ENCODE results near the gene BTN2A1.
"Not testable (repeated sequence)": the region's sequence is repeated elsewhere in the genome, so short reads cannot be mapped to it uniquely, and the experiment has no call there.

Gene BTN2A1

DNA sequence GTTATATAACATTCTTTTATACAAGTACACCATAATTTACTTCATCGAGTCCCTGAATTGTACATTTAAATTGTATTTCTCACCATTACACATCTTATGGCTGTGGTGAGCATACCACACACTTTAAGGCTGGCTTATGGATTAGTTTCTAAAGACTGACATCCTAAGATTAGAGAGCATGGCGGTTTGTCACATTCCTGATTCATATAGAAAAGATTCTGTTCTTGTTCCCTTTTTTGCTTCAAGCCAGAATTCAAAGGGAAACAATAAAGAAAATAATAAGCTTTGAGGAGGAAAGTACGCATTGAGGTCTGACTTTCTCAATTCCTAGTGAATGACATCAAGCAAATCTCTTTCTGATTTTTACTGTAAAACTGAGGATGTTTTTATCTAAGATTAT, 44.9 kb downstream of the BTN2A1 start:
- H3K9me3 Mint-ChIP-seq, result no peaks in the 10 kb centered on the region
- peaks cover 34% of the 10 kb centered on the region for H3K27me3 Mint-ChIP-seq
- H3K4me3 Mint-ChIP-seq, result no peak overlapping the region
- no peak overlapping the region for H3K27ac Mint-ChIP-seq
- intact Hi-C loops (cut with micrococcal nuclease), result no loop called here
- peaks cover 26% of the 10 kb centered on the region for H3K4me1 Mint-ChIP-seq (ENCODE audit: low read depth)
- H3K36me3 Mint-ChIP-seq (ENCODE audit: low read depth), result no peaks in the 10 kb centered on the region

DNA sequence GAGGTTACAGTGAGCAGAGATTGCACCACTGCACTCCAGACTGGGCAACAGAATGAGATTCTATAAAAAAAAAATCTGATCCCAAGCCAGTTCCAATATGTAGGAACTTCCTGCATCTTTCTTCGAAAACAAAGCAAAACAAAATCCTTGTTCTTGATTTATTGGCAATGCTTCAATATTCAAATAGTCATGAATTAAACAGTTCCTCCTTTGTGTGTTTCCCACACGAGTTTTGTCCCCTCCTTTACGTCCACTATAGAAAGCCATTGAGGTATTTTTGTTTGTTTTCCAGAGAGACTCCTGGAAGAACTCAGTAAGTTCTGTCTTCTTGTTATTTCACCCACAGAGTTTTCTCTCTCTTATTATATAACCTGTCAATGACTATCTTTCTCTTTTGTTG, 49.9 kb downstream of the BTN2A1 start:
- Mint-ChIP-seq H3K36me3 (ENCODE audit: low read depth) (no peaks in the 10 kb centered on the region), H3K9me3 (no peaks in the 10 kb centered on the region), H3K4me1 (ENCODE audit: low read depth) (peaks cover 7% of the 10 kb centered on the region), H3K27ac (no peak overlapping the region), H3K4me3 (no peak overlapping the region), H3K27me3 (peaks cover 15% of the 10 kb centered on the region)
- intact Hi-C loops (cut with micrococcal nuclease), result no loop called here

DNA sequence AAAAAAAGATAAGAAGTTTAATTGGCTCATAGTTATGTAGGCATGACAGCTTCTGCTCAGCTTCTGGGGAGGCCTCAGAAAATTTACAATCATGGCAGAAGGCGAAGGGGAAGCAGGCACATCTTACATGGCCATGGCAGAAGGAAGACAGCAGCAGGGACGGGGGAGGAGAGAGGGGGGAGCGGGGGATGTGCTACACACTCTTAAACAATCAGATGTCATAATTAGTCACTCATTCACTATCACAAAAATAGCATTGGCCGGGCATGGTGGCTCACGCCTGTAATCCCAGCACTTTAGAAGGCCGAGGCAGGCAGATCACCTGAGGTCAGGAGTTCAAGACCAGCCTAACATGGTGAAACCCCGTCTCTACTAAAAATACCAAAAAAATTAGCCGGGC, 53.3 kb downstream of the BTN2A1 start:
- intact Hi-C loops (cut with micrococcal nuclease); H3K4me3 Mint-ChIP-seq; H3K9me3 Mint-ChIP-seq; H3K4me1 Mint-ChIP-seq (ENCODE audit: low read depth); H3K36me3 Mint-ChIP-seq (ENCODE audit: low read depth); H3K27me3 Mint-ChIP-seq; H3K27ac Mint-ChIP-seq: not testable (repeated sequence)

DNA sequence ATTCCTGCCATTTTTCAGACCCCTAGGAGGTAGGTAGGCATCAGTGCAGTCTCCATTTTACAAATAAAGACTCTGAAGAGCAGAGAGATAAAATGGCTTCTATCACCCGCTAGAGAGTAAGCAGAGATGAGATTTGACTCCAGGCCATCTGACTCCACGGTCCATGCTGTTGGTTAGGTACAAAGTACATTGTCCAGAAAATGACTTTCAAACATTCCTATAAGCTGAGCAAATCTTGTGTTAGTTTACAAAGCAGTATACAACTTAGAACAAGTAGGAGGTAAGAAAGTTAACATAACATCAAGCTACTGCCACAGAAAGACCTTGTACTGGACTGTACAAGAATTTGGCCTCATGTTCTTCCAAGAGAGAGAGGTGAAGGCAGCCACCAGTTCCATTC, 57.2 kb downstream of the BTN2A1 start:
- Mint-ChIP-seq H3K9me3 (no peaks in the 10 kb centered on the region), H3K4me3 (no peak overlapping the region), H3K27ac (no peak overlapping the region), H3K36me3 (ENCODE audit: low read depth) (no peaks in the 10 kb centered on the region), H3K4me1 (ENCODE audit: low read depth) (no peaks in the 10 kb centered on the region), H3K27me3 (peaks cover under 1% of the 10 kb centered on the region)
- intact Hi-C loops (cut with micrococcal nuclease), result no loop called here

DNA sequence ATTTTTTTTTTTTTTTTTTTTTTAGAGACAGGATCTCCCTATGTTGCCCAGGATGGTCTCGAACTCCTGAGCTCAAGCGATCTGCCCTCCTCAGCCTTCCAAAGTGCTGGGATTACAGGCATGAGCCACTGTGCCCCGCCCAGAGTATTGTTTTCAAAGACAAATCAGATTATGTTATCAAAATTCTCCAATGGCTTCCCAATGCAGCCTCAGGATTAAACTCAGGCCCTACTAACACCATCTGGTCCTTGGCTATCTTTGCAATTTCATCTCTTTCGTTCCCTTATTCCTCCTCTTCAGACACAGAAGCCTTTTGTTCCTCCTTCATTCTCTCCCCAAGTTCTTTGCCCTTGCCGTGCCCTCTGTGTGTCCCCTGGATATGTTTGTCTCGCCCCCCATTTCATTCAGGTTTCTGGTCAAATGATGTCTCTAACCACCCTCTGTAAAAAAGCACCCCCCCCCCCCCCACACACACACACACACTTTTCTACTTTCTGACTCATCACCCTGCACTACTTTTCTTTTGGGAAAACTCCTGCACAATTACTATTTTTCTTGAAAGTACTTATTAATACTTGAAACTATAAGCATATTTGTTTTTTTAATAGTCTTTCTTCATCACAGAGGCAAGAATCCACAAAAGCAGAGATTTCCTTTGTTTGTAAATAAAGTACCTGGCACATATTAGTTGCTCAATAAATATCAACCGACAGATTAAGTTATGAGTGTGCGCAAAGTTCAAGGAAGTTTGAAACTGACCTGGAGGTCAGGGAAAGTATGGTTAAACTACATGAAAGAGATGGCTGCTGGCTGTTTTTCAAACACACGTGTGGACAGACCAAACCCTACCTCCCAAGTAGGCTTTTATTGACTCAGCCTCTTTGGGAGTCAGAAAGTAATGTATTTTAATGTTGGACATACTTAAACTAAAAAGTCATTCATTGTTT, 59.0 kb downstream of the BTN2A1 start:
- H3K4me1 Mint-ChIP-seq (ENCODE audit: low read depth), result peaks cover 11% of the 10 kb centered on the region
- H3K9me3 Mint-ChIP-seq, result no peaks in the 10 kb centered on the region
- intact Hi-C loops (cut with micrococcal nuclease), result no loop called here
- H3K27me3 Mint-ChIP-seq, result no peaks in the 10 kb centered on the region
- no peaks in the 10 kb centered on the region for H3K36me3 Mint-ChIP-seq (ENCODE audit: low read depth)
- H3K27ac Mint-ChIP-seq, result no peak overlapping the region
- no peak overlapping the region for H3K4me3 Mint-ChIP-seq

All from dendritic cell treated with granulocyte-macrophage colony-stimulating factor and Interleukin-4, amounts not matched to agents 40 ng/mL and 50 ng/mL, for 4 days (primary cell).